HG03139 (cell line): ENCODE data around the gene TMCC2.

Experiments used
- ATAC-seq: cut with Tn5 transposase; IDR thresholded peaks from one replicate; pipeline ENCODE4 v1.9.1; 2021; ENCODE audit not compliant: unreplicated experiment

Gene TMCC2

DNA sequence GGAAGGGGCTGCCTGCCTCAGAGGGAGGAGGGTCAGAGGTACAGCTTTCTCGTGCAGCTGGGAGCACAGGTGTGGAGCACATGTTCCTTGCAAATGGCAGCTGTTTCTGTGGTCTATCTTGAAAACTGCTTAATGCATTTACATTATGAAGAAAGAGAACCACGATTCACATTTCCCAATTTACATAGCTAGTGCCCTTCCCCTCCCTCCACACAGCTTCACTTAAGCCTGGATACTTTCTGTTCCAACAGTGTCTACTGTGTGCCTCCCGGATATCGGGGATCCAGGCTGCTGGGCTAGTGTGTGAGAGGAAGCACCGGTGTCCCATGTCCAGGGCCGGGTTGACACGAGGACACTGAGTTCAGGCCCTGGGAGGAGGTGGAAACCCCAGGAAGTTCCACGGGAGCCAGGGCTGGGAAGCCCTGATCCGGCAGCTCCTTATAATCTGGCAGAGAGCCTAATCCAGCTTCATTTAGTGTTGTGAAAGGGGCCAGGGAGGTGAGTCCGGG lies 31.6 kb downstream of the TMCC2 start:
- no peak for ATAC-seq

DNA sequence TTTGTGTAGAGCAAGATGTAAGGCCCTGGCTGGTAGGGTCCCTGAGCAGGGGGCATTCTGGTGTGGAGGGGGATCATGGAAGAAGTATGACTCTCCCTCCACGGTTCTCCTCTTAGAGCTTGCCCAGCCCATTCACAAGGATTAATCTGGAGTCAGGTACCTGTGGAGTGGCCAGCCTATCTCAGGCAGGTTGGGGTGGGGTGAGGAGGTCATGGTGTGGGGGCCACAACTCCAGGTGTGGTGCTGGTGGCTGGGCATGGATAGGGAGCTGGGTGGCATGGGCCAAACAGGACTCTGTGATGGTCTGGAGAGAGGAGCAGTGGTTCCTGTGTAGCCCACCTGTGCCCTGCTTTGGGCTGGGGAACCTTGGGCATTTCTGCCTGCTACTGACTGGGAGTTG lies 32.3 kb downstream of the TMCC2 start:
- ATAC-seq, result no peak

DNA sequence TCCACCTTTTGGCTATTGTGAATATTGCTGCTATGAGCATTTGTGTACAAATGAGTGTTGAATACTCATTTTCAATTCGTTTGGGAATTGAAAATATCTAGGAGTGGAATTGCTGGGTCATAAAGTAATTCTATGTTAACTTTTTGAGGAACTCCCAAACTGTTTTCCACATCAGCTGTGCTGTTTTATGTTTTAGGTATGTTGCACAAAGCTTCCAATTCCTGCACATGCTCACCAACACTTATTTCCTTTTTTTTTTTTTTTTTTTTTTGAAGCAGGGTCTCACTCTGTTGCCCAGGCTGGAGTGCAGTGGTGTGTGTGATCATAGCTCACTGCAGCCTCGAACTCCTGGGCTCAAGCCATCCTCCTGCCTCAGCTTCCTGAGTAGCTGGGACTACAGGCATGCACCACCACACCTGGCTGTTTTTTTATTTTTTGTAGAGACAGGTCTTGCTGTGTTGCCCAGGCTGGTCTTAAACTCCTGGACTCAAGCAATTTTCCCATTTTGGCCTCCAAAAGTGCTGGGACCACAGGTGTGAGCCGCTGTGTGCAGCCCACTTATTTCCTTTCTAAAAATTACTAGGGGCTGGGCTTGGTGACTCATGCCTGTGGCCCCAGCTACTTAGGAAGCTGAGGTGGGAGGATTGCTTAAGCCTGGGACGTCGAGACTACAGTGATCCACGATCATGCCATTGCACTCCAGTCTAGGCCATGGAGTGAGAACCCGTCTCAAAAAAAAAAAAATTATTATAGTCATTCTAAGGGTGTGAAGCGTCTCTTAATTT lies 33.4 kb downstream of the TMCC2 start:
- no peak for ATAC-seq

DNA sequence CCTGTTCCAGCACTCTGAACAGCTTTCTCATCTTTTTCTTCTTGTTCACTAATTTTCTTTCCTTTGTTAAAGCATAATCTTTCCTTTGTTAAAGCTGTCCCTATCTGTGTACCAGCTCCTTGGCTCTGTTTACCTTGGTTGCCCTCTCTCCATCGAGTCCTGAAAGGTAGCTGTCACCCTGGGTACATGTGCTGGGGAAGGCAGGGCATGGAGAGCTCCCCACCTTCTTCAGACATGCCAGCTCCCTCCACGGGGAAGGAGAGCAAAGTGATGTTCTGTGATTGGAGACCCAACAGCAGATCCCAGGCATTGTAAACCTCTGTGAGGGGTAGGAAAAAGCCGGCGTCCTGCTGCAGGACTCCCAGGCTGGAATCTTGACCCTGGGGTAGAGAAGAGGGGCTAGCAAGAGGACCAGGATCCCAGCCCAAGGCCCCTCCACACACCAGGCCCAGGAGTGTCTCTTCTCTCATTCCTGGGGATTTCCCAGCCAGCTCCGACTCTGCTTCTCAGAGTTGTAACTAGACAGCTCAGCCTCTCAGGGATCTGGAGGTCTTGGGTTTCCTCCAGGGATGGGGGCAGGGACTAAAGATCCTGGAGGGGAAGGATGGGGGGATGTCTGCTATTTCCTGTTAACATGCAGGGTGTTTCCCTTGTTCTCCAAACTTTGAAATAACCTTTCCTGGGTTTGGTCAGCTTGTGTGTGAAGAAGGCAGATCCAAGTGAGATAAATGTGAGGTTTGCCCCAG lies 34.4 kb downstream of the TMCC2 start:
- no peak for ATAC-seq

DNA sequence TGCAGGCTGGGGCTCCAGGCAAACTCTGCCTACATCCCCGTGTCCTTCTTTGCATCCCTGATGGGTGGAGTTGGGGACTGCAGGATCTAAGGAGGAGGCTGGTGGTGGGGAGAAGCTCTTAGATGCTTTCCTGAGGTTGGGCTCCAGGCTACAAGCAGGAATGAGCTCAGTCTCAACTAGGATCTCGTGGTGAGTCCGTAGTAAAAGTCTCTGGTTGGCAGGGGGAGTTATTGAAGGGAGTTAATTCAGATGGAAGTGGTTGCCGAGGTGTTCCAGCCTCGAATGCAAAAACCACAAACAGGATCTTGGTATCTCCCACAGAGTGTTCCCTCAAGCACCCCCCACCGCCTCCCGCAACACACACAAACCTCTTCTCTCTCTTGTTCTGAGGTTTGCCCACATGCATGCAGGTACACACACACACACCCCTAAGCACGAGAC lies 35.0 kb downstream of the TMCC2 start:
- ATAC-seq, result no peak

DNA sequence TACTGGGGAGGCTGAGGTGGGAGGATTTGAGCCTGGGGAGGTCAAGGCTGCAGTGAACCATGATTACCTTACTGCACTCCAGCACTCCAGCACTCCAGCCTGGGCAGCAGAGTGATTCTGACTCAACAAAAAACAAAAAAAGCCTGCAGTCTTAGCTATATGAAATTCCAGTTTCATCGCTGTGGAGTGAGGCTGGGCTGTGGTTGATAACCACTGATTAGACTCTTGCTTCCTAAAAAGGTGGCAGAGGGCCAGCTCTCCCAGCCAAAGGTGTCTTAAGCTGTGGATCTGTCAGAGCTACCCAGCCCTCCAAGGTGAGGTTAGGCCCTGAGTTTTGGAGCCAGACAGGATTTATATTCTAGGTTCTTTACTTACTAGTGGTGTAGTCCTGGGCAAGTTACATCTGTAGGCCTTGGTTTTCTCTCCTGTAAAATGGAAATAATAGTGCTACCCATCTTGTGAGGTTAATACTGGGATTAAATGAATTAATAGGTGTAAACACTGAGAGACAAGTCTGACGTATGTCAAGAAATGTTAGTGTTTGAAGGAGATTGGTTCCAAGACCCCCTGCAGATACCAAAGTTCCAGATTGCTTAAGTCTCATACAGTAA lies 35.9 kb downstream of the TMCC2 start:
- no peak for ATAC-seq

DNA sequence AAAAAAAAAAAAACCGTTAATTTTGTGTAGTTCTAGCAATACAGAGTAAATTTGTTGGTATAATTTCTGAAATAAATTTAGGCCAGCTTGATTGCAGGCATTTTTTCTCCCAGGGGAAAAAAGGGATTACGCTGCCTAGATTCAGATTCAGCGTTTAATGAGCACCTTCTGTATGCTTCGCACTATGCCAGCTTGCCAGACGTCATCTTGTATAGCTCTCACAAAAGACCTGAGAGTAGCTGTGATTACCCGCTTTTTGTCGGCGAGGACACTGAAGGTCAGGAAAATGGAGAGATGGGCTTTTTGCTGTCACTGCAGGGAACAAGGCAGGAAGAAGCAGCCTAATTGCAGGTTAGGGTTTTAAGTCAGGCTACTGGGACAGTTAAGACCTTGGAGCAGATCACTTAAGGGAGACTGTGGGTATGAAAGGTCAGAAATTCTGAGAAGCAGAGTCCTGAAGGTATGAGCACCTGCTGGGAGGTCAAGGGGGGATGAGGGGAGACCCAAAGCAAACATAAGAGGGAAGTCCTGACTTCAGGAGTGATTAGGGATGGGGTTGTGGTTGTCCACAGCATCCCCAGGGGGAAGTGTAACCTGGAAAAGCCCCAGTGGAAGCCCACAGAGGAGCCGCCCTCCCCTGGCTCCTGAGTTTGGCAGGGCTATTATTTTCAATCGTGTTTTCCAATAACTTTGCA lies 39.0 kb downstream of the TMCC2 start:
- ATAC-seq, result no peak

DNA sequence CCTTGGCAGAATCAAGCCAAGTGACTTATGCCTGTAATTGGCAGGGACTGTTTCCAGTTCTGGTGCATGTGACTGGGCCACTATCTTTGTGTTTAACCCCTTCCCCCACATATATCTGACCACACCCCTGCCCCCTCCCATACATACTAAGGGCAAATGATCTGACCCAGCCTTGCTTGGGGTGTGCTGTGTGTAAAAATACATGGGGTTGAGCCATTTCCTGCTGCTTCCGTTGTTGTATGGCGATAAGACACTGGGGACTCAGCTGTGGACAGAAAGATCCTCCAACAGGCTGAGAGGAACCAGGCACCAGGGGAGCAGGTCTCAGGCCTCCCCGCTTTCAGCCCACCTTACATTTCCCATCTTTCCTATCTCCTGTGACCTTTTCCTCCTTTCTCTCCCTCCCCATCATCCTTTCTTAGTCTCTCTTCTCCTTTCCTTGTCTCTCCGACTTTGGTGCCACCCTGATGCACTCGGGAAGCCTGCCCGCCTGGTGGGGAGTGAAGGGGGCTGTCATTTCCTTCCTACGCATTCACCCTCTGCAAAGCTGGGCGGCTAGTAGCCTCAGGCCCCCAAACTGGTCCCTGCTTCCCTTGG lies 39.7 kb downstream of the TMCC2 start:
- ATAC-seq, result no peak

DNA sequence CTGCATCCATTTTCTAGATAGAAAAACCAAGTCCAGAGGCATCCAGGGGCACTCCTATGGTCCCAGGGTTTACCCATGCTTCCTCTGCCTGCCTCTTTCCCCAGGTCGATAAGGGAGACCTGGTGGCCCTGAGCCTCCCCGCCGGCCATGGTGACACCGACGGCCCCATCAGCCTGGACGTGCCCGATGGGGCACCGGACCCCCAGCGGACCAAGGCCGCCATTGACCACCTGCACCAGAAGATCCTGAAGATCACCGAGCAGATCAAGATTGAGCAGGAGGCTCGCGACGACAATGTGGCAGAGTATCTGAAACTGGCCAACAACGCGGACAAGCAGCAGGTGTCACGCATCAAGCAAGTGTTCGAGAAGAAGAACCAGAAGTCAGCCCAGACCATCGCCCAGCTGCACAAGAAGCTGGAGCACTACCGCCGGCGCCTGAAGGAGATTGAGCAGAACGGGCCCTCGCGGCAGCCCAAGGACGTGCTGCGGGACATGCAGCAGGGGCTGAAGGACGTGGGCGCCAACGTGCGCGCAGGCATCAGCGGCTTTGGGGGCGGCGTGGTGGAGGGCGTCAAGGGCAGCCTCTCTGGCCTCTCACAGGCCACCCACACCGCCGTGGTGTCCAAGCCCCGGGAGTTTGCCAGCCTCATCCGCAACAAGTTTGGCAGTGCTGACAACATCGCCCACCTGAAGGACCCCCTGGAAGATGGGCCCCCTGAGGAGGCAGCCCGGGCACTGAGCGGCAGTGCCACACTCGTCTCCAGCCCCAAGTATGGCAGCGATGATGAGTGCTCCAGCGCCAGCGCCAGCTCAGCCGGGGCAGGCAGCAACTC lies 41.3 kb downstream of the TMCC2 start:
- no peak for ATAC-seq

DNA sequence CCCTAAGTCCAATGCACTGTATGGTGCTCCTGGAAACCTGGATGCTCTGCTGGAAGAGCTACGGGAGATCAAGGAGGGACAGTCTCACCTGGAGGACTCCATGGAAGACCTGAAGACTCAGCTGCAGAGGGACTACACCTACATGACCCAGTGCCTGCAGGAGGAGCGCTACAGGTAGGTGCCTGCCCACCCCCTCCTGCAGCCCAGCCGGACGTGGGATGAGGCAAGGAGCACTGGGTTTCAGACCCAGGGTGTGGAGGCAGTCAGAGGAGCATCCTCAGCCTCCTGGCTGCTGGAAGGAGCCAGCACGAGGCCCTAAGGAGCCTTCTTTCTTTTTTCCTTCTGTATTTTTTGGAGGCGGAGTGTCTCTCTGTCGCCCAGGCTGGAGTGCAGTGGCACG lies 42.0 kb downstream of the TMCC2 start:
- no peak for ATAC-seq

DNA sequence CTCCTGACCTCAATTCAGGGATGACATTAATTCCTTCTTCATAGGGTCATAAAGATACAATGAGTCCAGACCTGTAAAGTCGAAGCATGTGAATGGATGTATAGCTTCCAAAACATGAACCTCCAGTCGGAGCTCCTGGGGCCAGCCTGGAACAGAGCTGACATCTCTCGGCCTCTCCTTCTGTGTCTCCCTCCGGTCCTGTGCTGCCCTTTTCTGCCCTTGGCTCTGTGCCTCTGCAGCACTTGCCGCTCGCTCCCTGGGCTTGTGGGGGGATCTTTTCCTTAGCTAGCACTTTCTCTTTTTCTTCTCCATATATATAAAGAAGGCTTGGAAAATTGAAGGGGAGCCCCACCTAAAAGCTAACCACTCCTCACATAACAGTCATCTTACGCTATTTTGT lies 42.5 kb downstream of the TMCC2 start:
- ATAC-seq, result no peak

DNA sequence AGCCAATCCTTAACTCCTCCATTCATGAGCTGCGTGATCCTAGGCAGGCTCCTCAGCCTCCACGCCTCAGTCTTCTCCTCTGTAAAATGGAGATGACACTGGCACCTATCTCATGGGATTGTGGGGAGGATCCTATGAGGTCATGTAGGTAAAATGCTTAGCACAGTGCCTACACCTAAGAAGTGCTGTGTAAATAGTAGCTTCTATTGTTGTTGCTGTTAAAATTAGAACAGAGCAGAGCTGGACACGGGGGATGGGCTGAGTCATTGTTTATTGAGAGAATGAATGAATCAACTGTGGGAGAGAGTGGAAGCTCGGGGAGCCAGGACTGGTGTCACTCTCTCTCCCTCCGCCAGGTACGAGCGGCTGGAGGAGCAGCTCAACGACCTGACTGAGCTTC lies 43.0 kb downstream of the TMCC2 start:
- no peak for ATAC-seq

DNA sequence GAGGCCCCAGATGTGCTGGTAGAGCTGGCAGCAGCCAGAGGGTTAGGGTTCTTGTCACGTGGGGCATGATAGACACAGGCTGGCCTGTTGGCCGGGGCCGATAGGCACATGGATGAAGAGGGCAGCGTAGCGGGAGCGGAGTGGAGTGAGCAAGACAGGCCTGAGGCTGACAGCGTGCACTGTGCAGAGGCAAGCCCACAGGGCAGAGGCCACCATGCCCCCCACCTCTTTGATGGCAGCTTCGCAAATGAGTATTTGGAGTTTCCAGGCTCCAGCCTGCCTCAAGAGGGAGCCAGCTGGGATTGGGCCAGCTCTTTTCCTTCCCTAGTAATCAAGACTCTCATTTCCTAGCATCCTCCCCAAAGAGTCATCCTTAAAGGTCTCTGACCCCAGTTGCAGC lies 43.5 kb downstream of the TMCC2 start:
- ATAC-seq, result no peak

DNA sequence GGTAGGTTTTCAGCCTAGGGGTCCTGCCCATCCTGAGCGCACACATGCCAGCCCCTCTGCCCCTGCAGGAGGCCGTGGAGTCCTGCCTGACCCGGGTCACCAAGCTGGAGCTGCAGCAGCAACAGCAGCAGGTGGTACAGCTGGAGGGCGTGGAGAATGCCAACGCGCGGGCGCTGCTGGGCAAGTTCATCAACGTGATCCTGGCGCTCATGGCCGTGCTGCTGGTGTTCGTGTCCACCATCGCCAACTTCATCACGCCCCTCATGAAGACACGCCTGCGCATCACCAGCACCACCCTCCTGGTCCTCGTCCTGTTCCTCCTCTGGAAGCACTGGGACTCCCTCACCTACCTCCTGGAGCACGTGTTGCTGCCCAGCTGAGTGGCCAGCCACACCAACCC lies 44.0 kb downstream of the TMCC2 start:
- no peak for ATAC-seq

DNA sequence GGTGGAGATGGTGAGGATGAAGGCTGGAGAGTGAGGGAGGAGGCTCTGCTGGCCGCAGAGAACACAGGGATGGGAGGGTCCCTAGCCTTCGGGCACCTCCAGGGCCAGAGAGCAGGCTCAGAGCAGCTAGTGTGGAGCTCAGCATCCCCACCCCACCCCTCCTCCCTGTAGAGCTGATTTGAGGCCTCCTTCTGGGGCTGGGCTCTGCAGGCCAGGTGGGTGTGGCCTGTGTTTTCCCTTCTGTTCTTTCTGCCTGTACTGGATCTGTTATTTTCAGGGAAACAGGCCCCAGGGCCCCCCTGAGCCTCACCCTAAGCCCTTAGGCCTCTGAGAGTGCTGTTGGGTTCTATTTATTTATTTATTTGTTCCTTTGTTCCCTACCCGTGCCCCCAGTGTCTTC lies 44.8 kb downstream of the TMCC2 start:
- no peak for ATAC-seq

DNA sequence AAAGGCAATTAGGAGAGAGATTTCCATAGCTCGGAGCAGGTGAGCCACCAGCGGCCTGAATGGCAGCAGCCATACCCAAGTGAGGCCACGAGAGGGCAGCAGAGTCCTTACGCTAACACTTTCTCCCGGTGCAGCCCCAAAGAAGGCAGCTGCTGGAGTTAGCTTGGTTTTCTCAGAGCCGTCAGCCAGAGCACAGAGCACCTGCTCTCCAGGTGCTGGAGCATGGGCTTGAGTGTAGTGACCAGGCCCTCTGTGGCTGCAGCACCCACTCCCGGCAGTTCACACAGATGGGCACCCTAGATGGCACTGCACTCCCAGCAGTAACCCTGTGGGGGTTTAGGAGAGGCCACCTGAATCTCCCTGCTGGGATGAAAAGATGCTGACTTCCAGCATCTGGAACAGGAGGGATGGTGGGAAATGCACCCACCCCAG lies 45.8 kb downstream of the TMCC2 start:
- ATAC-seq, result peak; percentile 58

DNA sequence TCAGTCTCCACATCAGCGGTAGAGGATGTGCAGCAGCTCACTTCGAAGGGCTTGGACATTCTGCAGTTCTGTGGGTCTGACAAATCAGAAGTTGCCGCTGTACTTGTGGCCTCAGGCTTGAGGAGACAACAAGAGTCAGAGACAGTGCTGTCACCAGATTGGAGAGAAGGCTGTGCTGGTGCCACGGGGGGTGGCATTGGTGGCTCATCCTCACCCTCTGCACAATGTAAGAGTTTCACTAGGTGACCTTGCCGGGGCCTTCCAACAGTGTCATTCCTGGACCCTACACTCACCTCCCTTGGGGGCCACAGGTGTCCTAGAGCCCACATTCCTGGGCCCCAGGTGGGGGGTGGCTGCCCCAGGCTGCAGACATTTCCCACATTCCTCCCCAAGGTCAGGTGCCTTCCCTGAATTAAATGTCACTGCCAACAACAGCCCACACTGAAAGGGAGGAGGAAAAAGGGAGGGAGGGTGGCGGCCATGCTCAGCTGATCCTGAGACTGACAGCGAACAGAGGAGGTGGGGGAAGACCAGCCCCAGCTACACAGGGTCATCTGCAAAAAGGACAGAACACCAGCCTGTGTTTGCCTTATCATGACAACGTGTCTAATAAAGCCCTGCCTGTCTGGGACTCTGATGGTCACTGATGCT lies 46.4 kb downstream of the TMCC2 start:
- no peak for ATAC-seq

DNA sequence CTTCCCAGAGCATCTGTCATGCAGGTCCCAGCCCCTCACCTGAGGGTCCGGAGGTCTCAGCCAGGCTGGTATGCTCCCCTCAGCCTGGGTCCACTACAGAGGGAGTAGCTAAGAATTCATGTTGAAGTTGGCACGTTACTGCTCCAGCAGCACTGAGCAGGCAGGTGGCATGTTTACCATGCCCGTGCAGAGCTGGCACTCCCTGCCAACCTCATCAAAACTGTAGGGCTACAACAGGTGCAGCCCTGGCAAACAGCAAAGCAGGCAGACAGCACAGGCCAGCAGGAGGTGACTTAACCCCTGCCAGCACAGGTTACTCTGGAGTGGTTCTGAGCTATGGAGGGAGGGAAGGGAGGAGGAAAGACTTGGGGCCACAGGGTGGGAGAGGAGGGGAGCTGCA lies 47.4 kb downstream of the TMCC2 start:
- ATAC-seq, result no peak

DNA sequence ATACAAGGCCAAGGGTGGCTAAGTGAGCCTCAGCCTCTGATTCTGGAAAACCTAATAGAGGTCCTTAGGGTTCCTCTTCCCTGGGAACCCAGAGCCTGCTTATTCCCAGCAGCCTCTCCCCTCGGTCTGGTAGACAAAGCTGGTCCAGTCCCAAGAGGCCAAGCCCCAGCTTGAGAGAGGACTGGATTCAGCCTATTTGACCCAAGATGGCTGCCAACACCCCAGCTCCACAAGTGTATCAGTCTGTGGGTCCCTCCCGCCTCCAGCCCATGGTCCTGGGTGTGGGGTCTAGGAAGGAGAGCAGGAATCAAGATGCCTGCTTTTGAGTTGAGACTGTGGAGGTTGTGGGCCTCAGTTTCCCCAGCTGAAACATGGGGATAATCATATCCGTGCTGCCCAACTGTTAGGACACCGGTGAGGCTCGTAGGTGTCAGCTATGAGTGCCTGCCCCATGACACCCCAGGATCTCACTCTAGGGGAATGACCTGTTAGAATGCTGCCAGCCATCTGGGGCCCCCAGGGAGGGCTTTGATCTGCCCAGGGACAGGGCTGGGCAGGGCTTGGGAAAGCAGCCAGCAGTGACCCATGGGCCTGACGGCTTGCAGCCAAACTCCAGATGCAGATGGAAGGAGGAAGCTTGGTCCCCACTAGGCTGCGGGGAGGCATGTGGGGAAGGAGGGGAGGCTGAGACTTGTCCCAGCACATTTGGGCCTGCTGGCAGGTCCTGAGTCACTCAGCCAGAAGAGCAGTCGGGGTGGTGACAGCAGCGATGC lies 48.4 kb downstream of the TMCC2 start:
- no peak for ATAC-seq
